GM10847 (cell line): ENCODE data around the gene ELAPOR1.

Experiments used
- POLR2A ChIP-seq: IDR thresholded peaks from 2 replicates; pipeline ENCODE4 v1.6.1; 2011; ENCODE audit not compliant: insufficient read length; ENCODE audit errors: extremely low read depth

Gene ELAPOR1

DNA sequence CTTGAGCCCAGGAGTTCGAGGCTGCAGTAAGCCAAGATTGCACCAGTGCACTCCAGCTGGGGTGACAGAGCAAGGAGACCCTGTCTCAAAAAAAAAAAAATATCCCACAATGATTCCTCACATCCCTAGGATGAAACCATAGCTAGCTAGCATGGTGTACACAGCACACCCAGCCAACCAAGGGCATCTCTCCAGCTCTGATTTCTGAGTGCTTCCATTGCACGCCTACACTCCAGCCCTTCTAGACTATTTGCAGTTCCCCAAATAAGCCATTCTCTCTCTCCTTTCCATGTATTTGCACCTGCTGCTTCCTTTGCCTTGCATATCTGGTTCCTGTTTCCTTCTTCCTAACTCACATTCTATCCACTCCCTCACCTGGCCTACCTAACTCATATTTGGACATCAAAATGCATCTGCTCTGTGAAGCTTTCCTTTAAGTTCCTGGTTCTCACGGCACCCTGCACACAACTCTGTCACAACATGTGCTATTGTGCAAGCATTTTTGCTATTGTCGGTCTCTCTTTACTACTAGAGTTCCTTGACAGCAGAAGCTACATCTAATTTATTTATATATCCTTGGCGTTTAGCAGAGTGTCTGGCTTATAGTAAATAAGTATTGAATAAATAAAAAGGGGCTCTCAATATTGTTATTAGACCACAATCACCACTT lies 2.4 kb upstream of the ELAPOR1 start:
- TF ChIP-seq POLR2A = no peak

DNA sequence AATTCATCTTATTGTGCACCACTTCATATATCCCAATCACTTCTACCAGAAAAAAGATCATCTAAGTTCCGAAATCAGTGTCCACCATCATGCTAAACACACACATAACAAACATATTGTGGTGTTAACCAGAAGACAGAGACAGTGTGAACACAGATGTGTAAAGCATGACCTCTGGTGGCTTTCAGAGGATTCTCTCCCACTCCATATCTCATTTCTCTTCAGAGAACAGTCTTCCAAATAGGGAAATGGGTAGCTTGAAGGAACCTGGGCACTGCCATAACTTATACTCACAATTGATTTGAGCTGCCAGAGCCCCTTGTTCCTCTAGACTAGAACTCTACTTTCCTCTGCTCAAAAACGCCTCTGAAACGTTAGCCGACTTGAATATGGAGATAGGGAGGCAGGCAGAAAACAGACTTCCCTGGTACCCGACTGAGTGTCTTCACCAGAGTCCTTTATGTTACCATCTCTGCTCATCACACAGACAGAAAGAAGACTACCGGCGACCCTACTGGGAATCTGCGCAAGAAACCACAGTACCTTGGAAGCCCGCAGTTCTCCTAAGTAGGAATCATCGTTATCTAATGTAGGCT lies 1.8 kb upstream of the ELAPOR1 start:
- TF ChIP-seq POLR2A = no peak

GRCh38 chr1:109112652-109113285 lies 1.1 kb upstream of the ELAPOR1 start:
- TF ChIP-seq POLR2A = no peak

GRCh38 chr1:109114342-109114674 lies 393 bp downstream of the ELAPOR1 start:
- no peak for TF ChIP-seq POLR2A

- TF ChIP-seq POLR2A = no peak
Observed at GRCh38 chr1:109115685-109116084, 1.8 kb downstream of the ELAPOR1 start.

DNA sequence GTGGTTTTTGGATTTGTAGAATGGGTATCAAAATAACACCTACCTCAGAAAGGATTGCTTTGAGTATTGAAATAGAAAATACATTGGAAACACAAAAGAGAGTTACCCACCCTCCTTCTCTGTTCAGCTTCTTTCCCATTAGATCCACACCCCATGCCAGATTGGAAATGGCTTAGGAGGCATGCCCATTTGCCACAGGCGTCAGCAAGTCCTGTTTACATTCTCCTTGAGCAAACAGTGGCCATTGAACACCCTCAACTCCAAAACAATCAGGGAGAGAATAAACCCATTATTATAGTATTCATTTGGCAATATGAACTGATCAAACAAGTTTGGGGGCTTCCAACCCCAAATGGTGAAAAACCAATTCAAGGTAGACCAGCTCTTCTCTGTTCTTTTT lies 2.4 kb downstream of the ELAPOR1 start:
- no peak for TF ChIP-seq POLR2A

- TF ChIP-seq POLR2A = no peak
Observed at GRCh38 chr1:109118089-109118488, 4.2 kb downstream of the ELAPOR1 start.

- TF ChIP-seq POLR2A = no peak
Observed at GRCh38 chr1:109120356-109120755, 6.4 kb downstream of the ELAPOR1 start.

- TF ChIP-seq POLR2A = no peak
Observed at GRCh38 chr1:109131059-109131458, 17.1 kb downstream of the ELAPOR1 start.

GRCh38 chr1:109131800-109132199 lies 17.9 kb downstream of the ELAPOR1 start:
- no peak for TF ChIP-seq POLR2A

DNA sequence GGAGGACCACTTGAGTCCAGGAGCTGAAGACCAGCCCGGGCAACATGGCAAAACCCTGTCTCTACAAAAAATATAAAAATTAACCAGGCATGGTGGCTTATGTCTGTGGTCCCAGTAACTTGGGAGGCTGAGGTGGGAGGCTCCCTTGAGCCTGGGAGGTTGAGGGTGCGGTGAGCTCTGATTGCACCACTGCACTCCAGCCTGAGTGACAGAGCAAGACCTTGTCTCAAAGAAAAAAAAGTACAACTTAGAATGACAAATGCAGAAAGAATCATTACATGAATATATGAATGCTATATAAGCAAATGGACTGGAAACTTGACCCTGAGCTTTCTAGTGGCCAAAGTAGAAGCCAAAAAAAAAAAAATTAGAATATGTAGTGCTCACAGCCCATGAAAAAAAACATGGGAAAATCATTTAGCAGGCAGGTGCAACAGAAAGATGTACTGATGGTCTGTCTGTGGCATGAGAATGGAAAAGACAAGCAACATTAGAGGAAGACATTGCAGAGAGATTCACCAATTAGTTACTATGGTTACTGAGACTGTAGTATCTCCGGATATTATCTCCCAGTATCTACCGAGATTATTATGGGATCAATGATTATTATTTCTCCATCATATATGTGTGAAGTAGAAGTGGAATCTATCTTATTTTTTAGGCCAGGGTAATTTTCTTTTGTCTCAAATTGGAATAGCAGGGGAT lies 19.2 kb downstream of the ELAPOR1 start:
- no peak for TF ChIP-seq POLR2A

GRCh38 chr1:109133815-109134214 lies 19.9 kb downstream of the ELAPOR1 start:
- TF ChIP-seq POLR2A = no peak

- TF ChIP-seq POLR2A = no peak
Observed at GRCh38 chr1:109134423-109134822, 20.5 kb downstream of the ELAPOR1 start.

DNA sequence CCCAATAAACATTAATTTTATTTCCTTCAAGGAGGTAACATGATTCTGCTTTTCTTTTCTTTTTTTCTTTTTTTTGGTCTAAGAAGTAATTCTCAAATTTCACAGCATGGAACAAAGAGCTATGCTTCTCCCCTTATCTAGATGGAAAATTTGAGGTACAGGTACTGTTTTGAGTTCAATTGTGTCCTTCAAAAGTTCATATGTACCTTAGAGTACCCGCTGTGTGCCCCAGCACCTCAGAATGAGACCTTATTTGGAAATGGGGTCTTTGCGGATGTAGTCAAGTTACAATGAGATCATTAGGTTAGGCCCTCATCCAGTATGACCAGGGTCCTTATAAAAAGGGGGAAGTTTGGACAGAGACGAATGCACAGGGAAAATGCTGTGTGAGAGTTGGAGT lies 22.0 kb downstream of the ELAPOR1 start:
- TF ChIP-seq POLR2A = no peak

DNA sequence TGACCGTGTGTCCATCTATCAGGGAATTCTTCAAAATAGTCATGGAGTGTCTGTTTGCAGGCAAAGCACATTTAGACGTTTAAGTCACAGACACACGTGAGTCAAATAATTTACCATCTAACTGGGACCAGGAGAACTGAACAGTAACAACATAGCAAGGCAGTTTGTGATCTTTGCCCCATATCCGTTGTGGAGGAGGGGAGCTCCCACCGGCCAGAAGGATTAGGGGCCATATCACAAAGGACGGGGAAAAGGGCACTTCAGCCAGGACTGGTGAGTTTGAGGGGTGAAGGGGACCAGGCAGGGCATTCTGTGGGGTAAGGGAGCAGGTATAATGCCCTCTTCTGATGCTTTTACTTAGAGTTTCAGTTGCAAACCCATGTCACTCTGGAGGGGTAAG lies 22.9 kb downstream of the ELAPOR1 start:
- TF ChIP-seq POLR2A = no peak

DNA sequence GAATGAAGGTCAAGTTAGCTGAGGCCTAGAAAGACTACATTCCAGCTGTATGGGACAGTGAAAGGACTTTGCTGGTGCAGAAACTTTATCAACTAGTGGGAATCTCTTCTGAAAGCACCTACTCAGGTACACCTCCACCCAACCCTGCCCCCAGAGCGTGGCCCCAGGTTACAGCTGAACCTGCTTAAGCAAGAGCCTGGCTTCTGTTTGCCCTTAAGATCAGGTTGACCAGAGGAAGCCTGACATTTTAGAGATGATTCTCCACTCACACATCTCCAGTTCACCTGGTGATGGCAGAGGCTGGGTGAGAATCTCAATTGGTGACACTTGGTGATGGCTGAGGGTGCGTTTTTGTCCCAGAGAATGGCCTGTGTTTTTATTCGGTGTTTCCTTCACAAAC lies 24.0 kb downstream of the ELAPOR1 start:
- no peak for TF ChIP-seq POLR2A
